K562 (cell line): ENCODE results near the gene CDC42BPB. TPM values are rescaled to one million over a fixed set of nuclear protein-coding genes. Genes with fewer than 3 reads are reported as not detected.
A peak's percentile ranks its signal among the peaks of the same experiment; 100 is the strongest.

Experiments used
- ATAC-seq: fragments of 200-7000 bp; cut with Tn5 transposase; 3 replicates; pipeline ENCODE4 v1.9.1; 2020; ENCODE audit warnings: moderate library complexity
- BruUV-seq: library from RNA; stranded (reverse); fragments of 400-500 nt; replicated peaks from 2 replicates; lab custom pipeline; 2021; lab: Mats Ljungman, UMichigan
- CTCF ChIA-PET: fragments of 300-600 bp; formaldehyde crosslinking; extraction: SDS; loops from one replicate; lab custom pipeline; 2021; ENCODE audit warnings: low intra/inter-chr PET ratio; lab: Yijun Ruan, JAX
- POLR2A ChIA-PET: fragments of 300-600, 350-650 bp; sonication (Branson Sonifier 250); formaldehyde crosslinking; extraction: SDS; loops from one replicate; lab custom pipeline; 2021; ENCODE audit warnings: antibody characterized with exemption, inconsistent platforms; lab: Yijun Ruan, JAX
- DNase-seq, 4 experiments: peaks; one replicate each; pipeline versions ENCODE4 v3.0.0 to v3.0.0-alpha.2; 2011 to 2018; ENCODE audit warnings: low spot score in 3 of 4, mixed read lengths in 3 of 4; ENCODE audit errors: extremely low read depth in 1 of 4
- FAIRE-seq: peaks from 2 replicates; lab custom pipeline; 2011; peaks lifted over from hg19 to GRCh38; lab: Jason Lieb, UNC
- H2AFZ ChIP-seq: 2 replicates; pipeline ENCODE4 v1.6.0; 2011; ENCODE audit warnings: low read depth, low read length, control low read depth, inconsistent platforms
- H3K27ac ChIP-seq: fragments of 200-600 bp; 3 replicates; pipeline ENCODE4 v1.8.0; 2011; ENCODE audit warnings: low read depth, mild to moderate bottlenecking, control low read depth, inconsistent platforms, low read length, moderate library complexity, mixed read lengths; ENCODE audit errors: extremely low read depth
- H3K27me3 ChIP-seq, 2 experiments: fragments of 300-600 bp in 1 of 2; 2 replicates in 1 of 2; 3 replicates in 1 of 2; pipeline versions ENCODE4 v1.6.0 to v1.8.0; 2011; ENCODE audit warnings: inconsistent platforms in 2 of 2, low read length in 2 of 2, mild to moderate bottlenecking in 1 of 2, mixed read lengths in 1 of 2, moderate library complexity in 1 of 2; ENCODE audit not compliant: control insufficient read depth in 2 of 2, insufficient read depth in 2 of 2
- H3K36me3 ChIP-seq: fragments of 300-600 bp; 3 replicates; pipeline ENCODE4 v1.8.0; 2011; ENCODE audit warnings: mild to moderate bottlenecking, low read length, inconsistent platforms; ENCODE audit not compliant: control insufficient read depth, insufficient read depth
- H3K4me1 ChIP-seq, 2 experiments: fragments of 200-600 bp in 1 of 2; replicated peaks in 1 of 2; 2 replicates in 1 of 2; 3 replicates in 1 of 2; pipeline versions ENCODE4 v1.5.1 to v1.8.0; 2011; ENCODE audit warnings: inconsistent platforms in 2 of 2, low read length in 2 of 2, mild to moderate bottlenecking in 1 of 2, mixed read lengths in 1 of 2, moderate library complexity in 1 of 2; ENCODE audit not compliant: control insufficient read depth in 2 of 2, insufficient read depth in 2 of 2
- H3K4me2 ChIP-seq: 2 replicates; pipeline ENCODE4 v1.6.1; 2011; ENCODE audit warnings: low read length, control low read depth, inconsistent platforms, mixed read lengths; ENCODE audit not compliant: insufficient read depth
- H3K4me3 ChIP-seq: fragments of 200-600 bp; sonication (generic), shearing (Covaris generic); 2 replicates; pipeline ENCODE4 v1.5.1; 2016; ENCODE audit warnings: control low read depth, inconsistent platforms
- H3K79me2 ChIP-seq: fragments of 200-600 bp; 3 replicates; pipeline ENCODE4 v1.8.0; 2011; ENCODE audit warnings: low read length, inconsistent platforms; ENCODE audit not compliant: control insufficient read depth, insufficient read depth
- H3K9ac ChIP-seq, 2 experiments: 2 replicates each; pipeline versions ENCODE4 v1.6.0 to v1.6.1; 2011; ENCODE audit warnings: low read depth in 2 of 2, low read length in 2 of 2, control low read depth in 1 of 2, inconsistent platforms in 1 of 2, mild to moderate bottlenecking in 1 of 2, mixed read lengths in 1 of 2; ENCODE audit not compliant: insufficient read depth in 1 of 2
- H3K9me1 ChIP-seq: one replicate; pipeline ENCODE4 v1.6.0; 2011; ENCODE audit warnings: inconsistent platforms, mild to moderate bottlenecking, low read length, moderate library complexity; ENCODE audit not compliant: control insufficient read depth, insufficient read depth
- H3K9me3 ChIP-seq: replicated peaks from 2 replicates; pipeline ENCODE4 v1.5.1; 2011; ENCODE audit warnings: low read depth, low read length, inconsistent platforms; ENCODE audit not compliant: control insufficient read depth, insufficient read depth
- H4K20me1 ChIP-seq: replicated peaks from 2 replicates; pipeline ENCODE4 v1.6.1; 2011; ENCODE audit warnings: low read length, inconsistent platforms, mixed read lengths; ENCODE audit not compliant: control insufficient read depth, insufficient read depth
- BHLHE40 ChIP-seq: IDR thresholded peaks from 2 replicates; pipeline ENCODE4 v1.6.1; 2011; ENCODE audit warnings: low read length, improper control_type of control experiment
- CCNT2 ChIP-seq: IDR thresholded peaks from 2 replicates; pipeline ENCODE4 v1.6.1; 2011; ENCODE audit warnings: borderline replicate concordance, low read depth, mild to moderate bottlenecking, moderate library complexity, mixed read lengths, low read length; ENCODE audit not compliant: insufficient read length; ENCODE audit errors: extremely low read depth
- FOSL1 ChIP-seq: fragments of 200-800 bp; sonication (Bioruptor generic); conservative IDR thresholded peaks from 2 replicates; pipeline ENCODE4 v1.6.1; 2016; ENCODE audit warnings: missing genetic modification characterization, missing compliant biosample characterization
- GATA2 ChIP-seq: sonication (generic); formaldehyde crosslinking; IDR thresholded peaks from 2 replicates; pipeline ENCODE4 v1.4.0; 2020; ENCODE audit warnings: mild to moderate bottlenecking, missing genetic modification reagents
- JUND ChIP-seq, 2 experiments: IDR thresholded peaks; 2 replicates in 1 of 2; 3 replicates in 1 of 2; pipeline ENCODE4 v1.6.1; 2011; ENCODE audit warnings: borderline replicate concordance in 2 of 2, low read depth in 2 of 2, low read length in 2 of 2, improper control_type of control experiment in 1 of 2, missing biosample characterization in 1 of 2, missing genetic modification characterization in 1 of 2, missing genetic modification reagents in 1 of 2
- L3MBTL2 ChIP-seq: fragments of 450-650 bp; IDR thresholded peaks from 2 replicates; pipeline ENCODE4 v1.6.1; 2016; ENCODE audit warnings: mild to moderate bottlenecking, moderate library complexity
- MAX ChIP-seq: sonication (generic); formaldehyde crosslinking; IDR thresholded peaks from 2 replicates; pipeline ENCODE4 v1.9.0; 2022; ENCODE audit warnings: mild to moderate bottlenecking, missing genetic modification reagents
- MLX ChIP-seq, 2 experiments: fragments of 450-650 bp in 1 of 2; sonication (generic) in 1 of 2; formaldehyde crosslinking; conservative IDR thresholded peaks; 2 replicates each; pipeline versions ENCODE4 v1.4.0 to v1.8.1; 2020 to 2022; ENCODE audit warnings: mild to moderate bottlenecking in 1 of 2, missing genetic modification reagents in 1 of 2
- POLR2G ChIP-seq: fragments of 200-400 bp; formaldehyde crosslinking; IDR thresholded peaks from 2 replicates; pipeline ENCODE4 v1.6.1; 2017; ENCODE audit warnings: low read depth, mild to moderate bottlenecking, antibody characterized with exemption, low read length, moderate library complexity
- TFAP4 ChIP-seq: sonication (generic); formaldehyde crosslinking; IDR thresholded peaks from 2 replicates; pipeline ENCODE4 v1.8.0; 2022; ENCODE audit warnings: missing genetic modification reagents, mild to moderate bottlenecking, moderate library complexity, borderline replicate concordance
- ZFX ChIP-seq: sonication (generic); formaldehyde crosslinking; IDR thresholded peaks from 2 replicates; pipeline ENCODE4 v1.8.0; 2022; ENCODE audit warnings: mild to moderate bottlenecking, missing genetic modification reagents, moderate library complexity
- ZNF583 ChIP-seq: fragments of 250-450 bp; sonication (Bioruptor Pico); IDR thresholded peaks from 2 replicates; pipeline ENCODE4 v1.4.0; 2020
- ZNF76 ChIP-seq: fragments of 250-450 bp; sonication (Bioruptor Pico); IDR thresholded peaks from 2 replicates; pipeline ENCODE4 v1.4.0; 2020; ENCODE audit warnings: mild to moderate bottlenecking, moderate library complexity, borderline replicate concordance
- ZNF79 ChIP-seq: fragments of 250-450 bp; sonication (Bioruptor Pico); IDR thresholded peaks from 2 replicates; pipeline ENCODE4 v1.4.0; 2020; ENCODE audit warnings: low read depth, mild to moderate bottlenecking, moderate library complexity
- WGBS: fragments of 100-300 bp; shearing (Covaris generic); methylation state at CpG from one replicate; pipeline ENCODE4 v1.1.6; 2016; ENCODE audit warnings: low coverage, mixed read lengths; ENCODE audit not compliant: insufficient coverage; ENCODE audit errors: missing lambda C conversion rate; 5-methylcytosine and 5-hydroxymethylcytosine counted together
- in situ Hi-C: fragments of 300-500 bp; cut with MboI; formaldehyde crosslinking; loops from 4 replicates; pipeline ENCODE4 v1.15.0; 2018; ENCODE audit warnings: inconsistent platforms, mixed read lengths
- intact Hi-C: fragments of 100-400 bp; cut with micrococcal nuclease; formaldehyde crosslinking; loops from 2 replicates; pipeline ENCODE4 v1.14.2; 2022
- polyA plus RNA-seq, 8 experiments: library from polyadenylated mRNA; depleted of rRNA in 4 of 8; stranded (reverse) in 5 of 8; unstranded in 3 of 8; fragments of >200 nt; fragmentation: Nextera tagmentation in 2 of 8; fragmentation: Illumina TruSeq in 1 of 8; extraction: Ambion mirVana in 2 of 8; extraction: Trizol in 1 of 8; gene quantifications; 2 replicates each; pipeline versions ENCODE4 v1.2.1 to v1.2.3, GENCODE V29; 2011 to 2014; ENCODE audit warnings: inconsistent platforms in 1 of 8, missing spikeins in 1 of 8
- total RNA-seq, 7 experiments: library from RNA; depleted of rRNA in 6 of 7; stranded (reverse); fragments of >200 nt in 6 of 7; fragmentation: Illumina TruSeq in 2 of 7; extraction: Trizol in 2 of 7; gene quantifications; 2 replicates each; pipeline versions ENCODE4 v1.2.1 to v1.2.3, GENCODE V29; 2011 to 2021; ENCODE audit warnings: low replicate concordance in 1 of 7

The CDC42BPB gene
- total and polyA plus RNA-seq, 9 of the 15 experiments (the other 6 are each of a cell fraction or from before 2014, with no cell fraction given): 0.07 to 24.3 (median 12.6) TPM

- TF ChIP-seq MLX (CRISPR knock-in tag; conservative IDR thresholded peaks at IDR 0.05) (no peak), ZNF583 (CRISPR knock-in tag) (no peak)
These were observed 125.6 kb downstream of the CDC42BPB start (continued) for GRCh38 chr14:102931580-102932285.

GRCh38 chr14:102930753-102931579 is 126.4 kb downstream of the CDC42BPB start:
- H3K36me3 ChIP-seq: peaks cover 6% of the 10 kb centered on the region; the same call in 1 of the 3 replicates
- no peak; the same call in 2 of the 3 replicates for ATAC-seq
- no peaks in the 10 kb centered on the region for H4K20me1 ChIP-seq
- H3K27ac ChIP-seq: no peak overlapping the region
- WGBS: 67% methylated on average over 22 of the region's 34 CpGs
- CTCF ChIA-PET: no interaction called here
- no TSS peak for BruUV-seq
- H3K79me2 ChIP-seq: no peaks in the 10 kb centered on the region
- H3K4me1 ChIP-seq: peaks cover 0 to 21% of the 10 kb centered on the region in 2 experiments; a peak in 3 of 5 replicates
- no peak overlapping the region for H3K9ac ChIP-seq
- peak in 1 of 4 experiments; percentile 13 for DNase-seq
- no peak overlapping the region for H2AFZ ChIP-seq
- in situ Hi-C loops (no loop called here), intact Hi-C loops (no loop called here)
- H3K27me3 ChIP-seq: no peaks in the 10 kb centered on the region
- no peaks in the 10 kb centered on the region for H3K9me1 ChIP-seq
- no peak for FAIRE-seq
- no peaks in the 10 kb centered on the region for H3K9me3 ChIP-seq
- no peak overlapping the region for H3K4me2 ChIP-seq
- POLR2A ChIA-PET: no interaction called here
- H3K4me3 ChIP-seq: no peak overlapping the region
- TF ChIP-seq ZNF76 (CRISPR knock-in tag) (no peak), CCNT2 (no peak), BHLHE40 (peak; percentile 76), FOSL1 (tag) (peak; percentile 77), L3MBTL2 (peak; percentile 65), ZFX (peak; percentile 50; the same call in 1 of the 2 replicates), JUND (IDR thresholded peaks at IDR 0.05; ENCODE audit: borderline replicate concordance, low read depth, low read length) (peak; percentile 60), JUND (tag; IDR thresholded peaks at IDR 0.05; ENCODE audit: borderline replicate concordance, low read depth, low read length) (no peak; the same call in 2 of the 3 replicates), MAX (CRISPR knock-in tag) (peak; percentile 94), ZNF79 (CRISPR knock-in tag) (no peak), TFAP4 (CRISPR knock-in tag) (peak; percentile 16; the same call in 1 of the 2 replicates), GATA2 (CRISPR knock-in tag) (no peak), POLR2G (0 out of 2 replicates have a peak, but pooled peaks have one; percentile 15)
